Inflammatory macrophage treated with lipopolysaccharide for 1 hour (primary cell): ENCODE measurements around the gene VDR.
"Not testable (repeated sequence)": the region's sequence is repeated elsewhere in the genome, so short reads cannot be mapped to it uniquely, and the experiment has no call there.

Source experiments
- DNase-seq, 2 donors: peaks; one replicate each; pipeline ENCODE4 v3.0.0-alpha.2; 2020 to 2022

Gene VDR

DNA sequence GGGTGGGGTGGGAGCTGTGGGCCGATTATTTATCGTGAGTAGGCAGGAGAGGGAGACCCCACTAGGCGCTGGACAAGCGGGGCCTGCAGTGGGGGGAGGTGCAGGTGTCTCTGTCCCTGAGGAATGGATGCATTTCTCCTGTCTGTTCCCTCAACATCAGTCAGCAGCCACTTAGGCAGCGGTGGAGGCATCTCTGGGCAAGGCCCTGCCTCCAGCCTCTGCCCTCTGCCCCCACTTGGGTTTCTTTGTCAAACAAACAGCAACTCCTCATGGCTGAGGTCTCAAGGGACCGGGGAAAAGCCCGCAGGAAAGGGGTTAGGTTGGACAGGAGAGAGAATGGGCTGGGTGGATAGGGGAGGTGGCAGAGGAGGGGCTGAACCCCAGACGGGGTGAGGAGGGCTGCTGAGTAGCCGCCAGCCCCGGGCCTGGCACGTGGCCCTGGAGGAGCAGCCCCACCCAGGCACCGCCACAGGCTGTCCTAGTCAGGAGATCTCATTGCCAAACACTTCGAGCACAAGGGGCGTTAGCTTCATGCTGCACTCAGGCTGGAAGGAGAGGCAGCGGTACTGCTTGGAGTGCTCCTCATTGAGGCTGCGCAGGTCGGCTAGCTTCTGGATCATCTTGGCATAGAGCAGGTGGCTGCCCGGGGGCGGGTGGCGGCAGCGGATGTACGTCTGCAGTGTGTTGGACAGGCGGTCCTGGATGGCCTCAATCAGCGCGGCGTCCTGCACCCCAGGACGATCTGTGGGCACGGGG lies 60.4 kb downstream of the VDR start:
- DNase-seq, result no peak

DNA sequence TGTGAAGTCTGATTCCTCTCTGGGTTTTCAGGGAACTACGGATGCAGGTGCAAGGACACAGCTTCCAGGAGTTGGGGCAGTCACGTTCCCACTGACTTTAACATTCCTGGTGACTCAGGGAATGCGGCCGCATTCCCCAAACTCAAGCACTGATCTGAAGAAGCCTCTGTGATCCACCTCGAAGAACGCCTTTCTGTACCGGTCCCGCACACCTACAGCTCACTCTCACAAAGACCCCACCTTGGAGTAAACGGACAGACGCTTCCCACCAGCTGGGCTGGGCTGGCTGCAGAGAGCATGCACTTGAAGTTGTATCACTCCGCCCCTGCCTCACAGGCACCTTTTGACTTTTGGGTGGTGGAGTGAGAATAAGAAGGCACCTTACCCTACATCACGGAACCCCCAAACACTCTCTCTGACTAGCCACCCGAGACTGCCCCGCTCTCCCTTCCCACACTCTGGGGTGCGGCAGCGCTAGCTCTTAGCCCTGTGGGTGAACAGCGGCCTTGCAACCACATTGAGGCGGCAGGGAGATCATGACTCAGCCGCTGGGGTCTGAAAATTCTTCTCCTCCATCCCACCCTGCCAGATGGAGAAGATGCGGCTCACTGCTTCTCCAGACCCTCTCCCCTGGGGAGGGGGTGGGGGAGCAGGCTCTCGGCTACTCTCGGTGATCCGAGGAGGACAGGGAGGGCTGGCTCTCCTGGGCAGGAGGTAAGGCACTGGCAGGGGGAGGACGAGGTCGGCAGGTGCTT lies 61.4 kb downstream of the VDR start:
- DNase-seq, result no peak

DNA sequence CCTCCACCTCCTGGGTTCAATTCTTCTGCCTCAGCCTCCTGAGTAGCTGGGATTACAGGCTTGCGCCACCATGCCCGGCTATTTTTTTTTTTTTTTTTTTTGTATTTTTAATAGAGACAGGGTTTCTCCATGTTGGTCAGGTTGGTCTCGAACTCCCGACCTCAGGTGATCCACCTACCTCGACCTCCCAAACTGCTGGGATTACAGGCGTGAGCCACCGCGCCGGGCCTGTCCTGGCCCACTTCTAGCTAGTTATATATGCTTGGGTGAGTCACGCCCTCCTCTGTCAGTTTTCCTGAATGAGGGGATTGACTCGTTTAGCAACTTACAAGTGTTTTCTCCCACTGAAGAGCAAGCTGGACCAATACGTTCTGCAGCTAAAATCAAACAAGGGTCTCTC lies 62.3 kb downstream of the VDR start:
- DNase-seq, result not testable (repeated sequence)

DNA sequence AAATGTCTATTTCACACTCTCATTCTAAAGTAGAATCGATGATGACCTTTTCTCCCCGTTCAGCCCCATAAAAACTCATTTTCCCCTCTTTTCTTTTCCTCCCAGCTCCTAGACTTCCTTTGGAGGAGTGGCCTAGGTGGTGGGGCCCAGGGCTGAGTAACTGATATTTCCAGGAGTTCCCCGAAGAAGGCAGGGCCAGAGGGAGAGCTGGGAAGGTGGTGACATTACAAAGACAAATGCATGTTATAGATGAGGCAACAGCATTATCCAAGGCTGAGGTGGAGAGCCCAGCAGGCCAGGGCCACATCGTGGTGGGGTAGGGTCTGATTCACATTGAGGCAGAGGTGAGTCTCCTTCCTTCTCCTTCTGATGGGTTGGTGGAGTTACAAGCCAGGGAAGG lies 62.9 kb downstream of the VDR start:
- DNase-seq, result no peak

- DNase-seq, result no peak
Measured at GRCh38 chr12:47841501-47841900, 63.3 kb downstream of the VDR start.

GRCh38 chr12:47840571-47840970 lies 64.2 kb downstream of the VDR start:
- no peak for DNase-seq

- DNase-seq, result no peak
Measured at GRCh38 chr12:47839214-47839876, 65.4 kb downstream of the VDR start.

GRCh38 chr12:47838286-47838931 lies 66.4 kb downstream of the VDR start:
- peak in 1 of 2 donors; percentile 65 for DNase-seq

DNA sequence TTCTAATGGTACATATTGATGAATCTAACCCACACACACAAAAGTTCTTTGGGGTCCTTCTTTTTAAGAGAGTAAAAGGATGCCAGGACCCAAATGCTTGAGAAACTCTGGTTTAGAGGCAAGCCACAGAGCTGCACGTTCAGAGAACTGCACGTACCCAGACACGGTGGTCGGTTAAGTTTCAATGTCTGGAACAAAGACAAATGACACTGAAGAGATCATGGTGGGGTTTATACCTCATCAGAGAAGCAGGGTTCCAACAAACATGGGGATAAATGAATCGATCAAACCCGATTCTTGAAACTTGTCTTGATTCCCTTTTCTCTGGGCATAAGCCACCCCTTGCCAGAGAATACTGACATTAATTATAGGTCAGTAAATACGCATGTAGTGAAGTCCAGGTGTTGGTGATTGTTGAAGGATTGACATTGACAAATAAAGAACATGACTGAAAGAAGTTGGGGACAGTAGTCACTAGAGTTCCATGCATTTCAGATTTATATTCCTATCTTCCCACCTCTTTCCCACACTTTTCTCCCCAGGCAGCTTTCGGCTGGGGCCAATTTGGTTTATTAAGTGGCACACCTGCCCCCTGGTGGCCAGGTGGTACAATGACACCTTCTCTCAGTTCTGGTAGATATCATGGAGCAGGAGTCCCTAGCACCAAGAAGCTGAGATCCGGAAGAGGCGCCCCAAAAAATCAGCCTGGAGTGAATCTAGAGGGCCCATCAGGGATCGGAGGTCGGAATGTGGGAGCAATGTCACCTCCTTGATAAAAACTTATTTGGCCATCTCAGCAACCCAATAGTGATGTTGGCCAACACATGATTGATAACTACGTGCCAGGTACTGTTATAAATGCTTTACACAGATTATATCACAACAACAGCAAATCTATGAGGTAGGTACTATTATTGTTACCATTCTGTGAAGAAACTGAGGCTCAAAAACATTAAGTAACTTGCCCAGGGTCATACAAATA lies 67.3 kb downstream of the VDR start:
- peak; percentile 36 to 70 for DNase-seq

DNA sequence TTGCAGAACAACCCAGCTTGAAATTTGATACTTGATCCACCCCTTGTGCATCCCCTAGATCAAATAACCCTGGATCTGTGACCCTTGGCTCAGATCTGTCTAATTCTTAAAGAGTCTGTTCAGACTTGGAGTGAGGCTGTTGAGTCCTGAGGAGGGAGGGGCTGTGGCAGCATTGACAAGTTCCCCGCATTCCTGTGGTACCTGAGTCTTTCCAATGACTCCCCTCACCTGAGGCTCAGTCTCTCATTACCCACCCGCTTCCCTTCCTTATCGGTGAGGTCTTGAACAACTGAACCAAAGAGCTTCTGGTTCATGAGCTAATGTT lies 69.0 kb downstream of the VDR start:
- no peak for DNase-seq

- DNase-seq, result no peak
Measured at GRCh38 chr12:47835006-47835830, 69.6 kb downstream of the VDR start.

- no peak for DNase-seq
Measured at GRCh38 chr12:47834199-47834903, 70.4 kb downstream of the VDR start.

DNA sequence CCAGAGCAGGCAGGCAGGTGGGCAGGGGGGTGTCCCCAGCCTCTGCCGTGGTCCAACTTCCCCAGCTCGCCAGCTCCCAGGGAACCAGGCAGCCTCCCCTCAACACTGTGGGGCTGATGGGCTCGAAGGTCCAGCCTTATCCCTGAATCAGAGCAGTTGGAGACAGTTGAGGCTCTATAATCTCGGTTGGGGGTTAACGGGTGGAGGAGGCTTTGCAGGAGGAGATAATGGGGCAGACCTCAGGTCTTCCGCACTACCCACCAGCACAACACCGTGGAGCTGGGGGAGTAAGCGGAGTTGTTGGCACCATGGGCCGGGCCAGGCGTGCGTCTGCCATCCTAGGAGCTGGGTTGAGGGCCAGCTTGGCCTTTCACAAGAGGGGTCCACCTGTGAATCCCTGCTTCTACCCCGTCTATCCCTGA lies 71.2 kb downstream of the VDR start:
- no peak for DNase-seq

- DNase-seq, result no peak
Measured at GRCh38 chr12:47832263-47832933, 72.4 kb downstream of the VDR start.

DNA sequence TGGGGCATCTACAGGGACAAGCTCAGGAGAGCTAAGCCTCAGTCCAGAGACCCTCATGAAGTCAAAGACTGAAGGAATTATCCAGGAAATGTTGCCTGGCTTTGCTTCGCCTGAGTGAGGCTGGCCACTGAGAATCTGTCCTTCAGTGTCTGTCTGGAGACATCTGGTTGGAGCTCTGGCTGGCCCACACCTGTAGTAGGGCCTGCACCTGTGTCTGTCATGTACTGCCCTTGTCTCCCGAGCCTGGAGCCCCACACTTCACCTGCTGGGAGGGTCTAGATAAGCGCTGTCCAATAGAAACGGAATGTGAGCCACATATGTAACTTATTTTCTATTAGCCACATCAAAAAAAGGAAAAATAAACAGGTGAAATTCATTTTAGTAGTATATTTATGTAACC lies 75.2 kb downstream of the VDR start:
- no peak for DNase-seq

DNA sequence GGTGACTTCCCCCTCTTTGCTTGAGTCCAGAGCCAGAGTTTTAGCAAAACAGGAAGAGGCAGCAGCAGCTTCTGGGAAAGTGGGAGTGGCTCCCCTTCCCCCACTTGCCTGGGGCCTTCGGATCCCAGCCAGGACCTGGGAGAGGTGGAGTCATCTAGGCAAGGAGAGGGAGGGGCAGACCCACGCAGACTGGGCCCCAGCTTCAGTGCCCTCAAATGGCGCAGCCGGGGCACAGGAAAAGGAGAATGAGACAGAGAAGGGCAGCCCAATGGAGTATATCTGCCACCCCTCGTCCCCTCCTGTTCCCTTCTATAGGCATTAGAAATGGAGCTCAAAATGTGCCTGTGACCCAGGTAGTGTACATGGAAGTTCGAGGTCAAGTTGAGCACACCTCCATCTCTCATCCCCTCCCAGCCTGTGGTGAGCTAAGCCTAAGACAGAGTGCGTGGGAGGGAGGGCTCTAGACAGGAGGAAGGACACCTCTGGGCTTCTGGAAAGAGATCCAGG lies 75.8 kb downstream of the VDR start:
- DNase-seq, result no peak

DNA sequence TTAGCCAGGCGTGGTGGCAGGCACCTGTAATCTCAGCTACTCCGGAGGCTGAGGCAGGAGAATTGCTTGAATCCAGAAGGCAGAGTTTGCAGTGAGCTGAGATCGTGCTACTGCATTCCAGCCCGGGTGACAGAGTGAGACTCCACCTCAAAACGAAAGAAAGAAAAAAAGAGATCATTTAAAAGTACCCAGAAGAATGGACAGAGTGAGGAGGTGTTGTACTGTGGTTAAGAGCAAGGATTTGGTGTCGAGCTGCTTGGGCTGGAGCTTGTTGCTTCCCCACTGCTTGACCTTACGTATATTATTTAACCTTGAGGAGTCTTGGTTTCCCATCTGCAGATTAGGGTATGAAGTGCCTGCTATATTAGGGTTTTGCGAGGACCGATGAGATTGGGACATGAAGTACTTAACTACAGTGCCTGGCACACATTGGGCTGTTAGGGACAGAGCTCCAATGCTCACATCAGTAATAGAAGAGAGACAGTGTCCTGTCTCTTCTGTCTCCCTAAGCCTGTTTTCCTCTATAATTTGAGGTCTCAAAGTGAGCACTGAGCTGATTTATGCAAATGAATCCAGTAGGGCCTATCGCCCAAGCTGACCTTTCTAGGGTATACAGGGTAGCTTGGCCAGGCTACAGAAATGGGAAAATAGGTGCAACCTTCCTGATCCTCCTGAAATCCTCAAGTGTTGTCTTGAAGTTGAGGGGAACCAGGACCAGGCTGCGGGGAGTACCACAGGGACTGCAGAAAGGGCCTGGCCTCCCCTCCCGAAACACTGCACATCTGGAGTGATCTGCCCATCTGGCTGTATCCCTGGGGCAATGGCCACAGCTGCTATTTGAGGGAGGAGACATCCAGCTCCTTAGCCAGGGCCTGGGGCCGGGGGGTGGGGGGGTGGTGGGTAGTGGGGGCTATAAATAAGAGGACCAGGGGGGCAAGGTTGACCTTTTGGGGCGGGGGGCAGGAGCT lies 76.5 kb downstream of the VDR start:
- DNase-seq, result no peak

DNA sequence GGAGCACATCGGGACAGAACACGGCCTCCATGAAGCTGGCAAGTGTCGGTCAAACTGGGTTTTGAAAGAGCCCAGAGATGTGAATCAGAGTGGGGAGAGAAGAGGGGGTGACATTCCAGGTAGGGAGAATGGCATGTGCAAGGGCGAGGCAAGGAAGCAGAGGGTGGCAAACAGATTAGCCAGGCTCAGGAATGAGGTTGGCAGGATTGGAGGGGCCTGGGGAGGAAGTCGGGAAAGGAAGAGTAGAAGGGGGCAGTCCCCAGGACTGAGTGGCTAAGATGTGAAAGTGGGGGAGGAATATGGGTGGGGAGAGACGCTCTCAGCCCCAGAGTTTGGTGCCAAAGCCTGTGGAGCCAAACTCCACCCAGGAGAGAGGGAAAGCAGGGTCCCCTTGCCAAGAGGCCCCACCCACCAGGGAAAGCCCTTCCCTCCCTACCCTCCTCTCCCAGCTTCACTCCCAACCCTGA lies 79.6 kb downstream of the VDR start:
- DNase-seq, result no peak
